GM19035 (cell line): ENCODE measurements around the gene SETD7.
"Not testable (repeated sequence)": the region's sequence is repeated elsewhere in the genome, so short reads cannot be mapped to it uniquely, and the experiment has no call there.

Experiments
- ATAC-seq: cut with Tn5 transposase; IDR thresholded peaks from one replicate; pipeline ENCODE4 v1.9.1; 2021; ENCODE audit not compliant: unreplicated experiment

Gene SETD7

GRCh38 chr4:139470295-139470694, 85.7 kb downstream of the SETD7 start:
- ATAC-seq: no peak

GRCh38 chr4:139469869-139470268, 86.2 kb downstream of the SETD7 start:
- no peak for ATAC-seq

GRCh38 chr4:139469216-139469615, 86.8 kb downstream of the SETD7 start:
- ATAC-seq: no peak

- not testable (repeated sequence) for ATAC-seq
Measured at GRCh38 chr4:139468756-139469155, 87.3 kb downstream of the SETD7 start.

- ATAC-seq: no peak
Measured at GRCh38 chr4:139465922-139466321, 90.1 kb downstream of the SETD7 start.

- not testable (repeated sequence) for ATAC-seq
Measured at GRCh38 chr4:139464512-139464911, 91.5 kb downstream of the SETD7 start.

GRCh38 chr4:139461022-139461628, 94.9 kb downstream of the SETD7 start:
- no peak for ATAC-seq

GRCh38 chr4:139460565-139460964, 95.5 kb downstream of the SETD7 start:
- no peak for ATAC-seq

GRCh38 chr4:139458999-139459398, 97.0 kb downstream of the SETD7 start:
- no peak for ATAC-seq

GRCh38 chr4:139458543-139458942, 97.5 kb downstream of the SETD7 start:
- no peak for ATAC-seq

GRCh38 chr4:139457318-139457717, 98.7 kb downstream of the SETD7 start:
- ATAC-seq: no peak

- ATAC-seq: no peak
Measured at GRCh38 chr4:139455126-139455538, 100.9 kb downstream of the SETD7 start.

GRCh38 chr4:139454111-139455045, 101.6 kb downstream of the SETD7 start, which contains the start of gene RAB33B:
TSS of gene RAB33B (plus strand) at chr4:139454121. CDS start at chr4:139454196, 75 bp downstream.
- peak; percentile 10 for ATAC-seq

GRCh38 chr4:139453371-139454110, 102.5 kb downstream of the SETD7 start:
- ATAC-seq: peak; percentile 91

GRCh38 chr4:139453041-139453370, 103.0 kb downstream of the SETD7 start:
- ATAC-seq: peak; percentile 46

GRCh38 chr4:139451997-139452396, 104.0 kb downstream of the SETD7 start:
- ATAC-seq: no peak

- ATAC-seq: no peak
Measured at GRCh38 chr4:139450586-139450985, 105.4 kb downstream of the SETD7 start.

- not testable (repeated sequence) for ATAC-seq
Measured at GRCh38 chr4:139447078-139447477, 108.9 kb downstream of the SETD7 start.
